ENCODE results near the gene XRCC5.

DNA sequence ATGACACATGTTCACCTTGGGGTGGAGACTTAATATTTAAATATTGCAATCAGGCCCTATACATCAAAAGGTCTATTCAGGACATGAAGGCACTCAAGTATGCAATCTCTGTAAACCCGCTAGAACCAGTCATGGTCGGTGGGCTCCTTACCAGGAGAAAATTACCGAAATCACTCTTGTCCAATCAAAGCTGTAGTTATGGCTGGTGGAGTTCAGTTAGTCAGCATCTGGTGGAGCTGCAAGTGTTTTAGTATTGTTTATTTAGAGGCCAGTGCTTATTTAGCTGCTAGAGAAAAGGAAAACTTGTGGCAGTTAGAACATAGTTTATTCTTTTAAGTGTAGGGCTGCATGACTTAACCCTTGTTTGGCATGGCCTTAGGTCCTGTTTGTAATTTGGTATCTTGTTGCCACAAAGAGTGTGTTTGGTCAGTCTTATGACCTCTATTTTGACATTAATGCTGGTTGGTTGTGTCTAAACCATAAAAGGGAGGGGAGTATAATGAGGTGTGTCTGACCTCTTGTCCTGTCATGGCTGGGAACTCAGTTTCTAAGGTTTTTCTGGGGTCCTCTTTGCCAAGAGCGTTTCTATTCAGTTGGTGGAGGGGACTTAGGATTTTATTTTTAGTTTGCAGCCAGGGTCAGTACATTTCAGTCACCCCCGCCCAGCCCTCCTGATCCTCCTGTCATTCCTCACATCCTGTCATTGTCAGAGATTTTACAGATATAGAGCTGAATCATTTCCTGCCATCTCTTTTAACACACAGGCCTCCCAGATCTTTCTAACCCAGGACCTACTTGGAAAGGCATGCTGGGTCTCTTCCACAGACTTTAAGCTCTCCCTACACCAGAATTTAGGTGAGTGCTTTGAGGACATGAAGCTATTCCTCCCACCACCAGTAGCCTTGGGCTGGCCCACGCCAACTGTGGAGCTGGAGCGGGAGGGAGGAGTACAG, 108.1 kb downstream of the XRCC5 start:
- TF ChIP-seq CTCF (IDR thresholded peaks at IDR 0.05) (no peak), ZFX (IDR thresholded peaks at IDR 0.05; ENCODE audit: borderline replicate concordance) (no peak)
